ENCODE measurements around the gene MFSD6L.

MFSD6L gene

GRCh38 chr17:8789743-8790142, 9.4 kb downstream of the MFSD6L start:
- Histone ChIP-seq H3K4me3 (no peak overlapping the region), H3K9me3 (peaks cover 0 to 9% (median 0%) of the 10 kb centered on the region in 3 donors), H3K27me3 (no peaks in the 10 kb centered on the region), H3K36me3 (no peaks in the 10 kb centered on the region), H3K27ac (no peak overlapping the region), H3K4me1 (peaks cover 0 to 8% (median 4%) of the 10 kb centered on the region in 4 donors)
- intact Hi-C loops (cut with DNase I; ENCODE audit: low total_unique reads): no loop called here
- no peak for TF ChIP-seq CTCF (IDR thresholded peaks at IDR 0.05)
- no peak for DNase-seq

DNA sequence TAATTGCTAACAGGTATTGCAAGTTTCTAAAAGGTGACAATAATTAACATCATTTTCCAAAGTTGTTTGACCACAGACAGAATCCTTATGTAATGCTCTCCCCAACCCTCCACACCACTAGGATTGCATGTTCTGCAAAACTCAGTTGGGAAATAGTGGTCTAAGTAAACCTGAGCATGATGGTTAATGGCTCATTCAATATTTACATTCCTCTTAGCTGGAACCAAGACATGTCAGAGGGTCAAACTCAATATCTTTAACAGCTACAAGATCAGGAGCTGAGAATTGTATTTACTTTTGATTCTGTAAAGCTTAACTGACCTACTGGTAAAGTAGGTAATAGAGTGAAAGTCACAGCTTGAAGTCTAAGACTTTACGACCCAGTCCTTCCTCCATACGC, 10.2 kb downstream of the MFSD6L start:
- intact Hi-C loops (cut with DNase I; ENCODE audit: low total_unique reads): no loop called here
- no peak for DNase-seq

GRCh38 chr17:8785547-8786413, 13.4 kb downstream of the MFSD6L start:
- intact Hi-C loops (cut with DNase I; ENCODE audit: low total_unique reads): loop anchor here (1.0 kb wide), 1 partner anchor 375 kb away; no protein-coding TSS in a partner anchor
- TF ChIP-seq CTCF (IDR thresholded peaks at IDR 0.05): peak; percentile 86 to 89
- peak; percentile 88 to 92 for DNase-seq
- no peaks in the 10 kb centered on the region for H3K27me3 ChIP-seq
- no peak overlapping the region for H3K4me3 ChIP-seq
- H3K36me3 ChIP-seq: no peaks in the 10 kb centered on the region
- H3K27ac ChIP-seq: no peak overlapping the region
- no peaks in the 10 kb centered on the region for H3K9me3 ChIP-seq
- peaks cover 0 to 8% (median 4%) of the 10 kb centered on the region in 4 donors for H3K4me1 ChIP-seq

More for the DNA sequence above, 10.2 kb downstream of the MFSD6L start:
- no peak overlapping the region for H3K27ac ChIP-seq
- H3K4me1 ChIP-seq: peaks cover 0 to 8% (median 4%) of the 10 kb centered on the region in 4 donors
- no peaks in the 10 kb centered on the region for H3K36me3 ChIP-seq
- H3K4me3 ChIP-seq: no peak overlapping the region
- no peaks in the 10 kb centered on the region for H3K27me3 ChIP-seq
- TF ChIP-seq CTCF (IDR thresholded peaks at IDR 0.05): no peak
- H3K9me3 ChIP-seq: peaks cover 0 to 9% (median 0%) of the 10 kb centered on the region in 3 donors

DNA sequence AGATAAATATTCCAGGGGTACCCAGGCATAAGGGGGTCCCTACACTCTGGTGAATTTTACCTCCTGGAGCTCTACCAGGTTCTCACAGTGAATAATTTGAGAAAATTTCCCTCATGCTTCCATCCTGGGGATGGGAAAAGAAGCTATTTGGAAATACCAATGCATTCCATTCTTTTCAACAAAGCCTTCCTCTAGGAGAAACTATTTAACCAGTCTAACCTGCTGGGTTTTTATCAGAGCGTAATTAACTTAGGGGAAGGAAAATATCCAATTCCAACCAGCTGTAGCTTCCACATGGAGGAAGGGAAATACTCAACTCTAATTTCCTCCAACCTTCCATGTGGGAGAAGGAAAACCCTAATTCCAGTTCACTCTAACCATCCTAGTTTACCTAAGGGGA, 17.0 kb downstream of the MFSD6L start:
- TF ChIP-seq CTCF (IDR thresholded peaks at IDR 0.05): no peak
- Histone ChIP-seq H3K4me1 (peaks cover 0 to 18% (median 4%) of the 10 kb centered on the region in 4 donors), H3K9me3 (no peaks in the 10 kb centered on the region), H3K36me3 (no peaks in the 10 kb centered on the region), H3K27ac (peak overlapping the region; percentile 6 to 11), H3K4me3 (no peak overlapping the region), H3K27me3 (no peaks in the 10 kb centered on the region)
- no peak for DNase-seq
- intact Hi-C loops (cut with DNase I; ENCODE audit: low total_unique reads): no loop called here

DNA sequence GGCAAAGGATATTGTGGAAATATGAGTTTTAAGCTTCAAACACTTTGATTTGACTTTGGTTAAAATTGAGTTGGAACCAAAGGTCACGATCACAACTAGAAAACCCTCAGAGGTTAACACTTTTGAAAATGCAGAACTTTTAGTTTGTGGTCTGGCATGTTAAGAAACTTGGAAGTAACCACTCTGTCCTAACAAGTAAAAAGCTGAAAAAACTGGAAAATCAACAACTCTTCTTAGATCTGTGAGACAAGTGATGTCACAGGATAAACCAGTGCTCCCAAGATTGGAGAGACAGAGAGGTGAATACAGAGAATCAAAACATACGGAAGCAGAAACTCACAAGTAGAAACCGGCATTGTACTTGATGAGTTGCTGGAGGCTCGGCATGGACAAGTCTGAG, 17.4 kb downstream of the MFSD6L start:
- Histone ChIP-seq H3K27ac (peak overlapping the region; percentile 6 to 11), H3K4me3 (no peak overlapping the region), H3K4me1 (peaks cover 0 to 22% (median 4%) of the 10 kb centered on the region in 4 donors), H3K9me3 (no peaks in the 10 kb centered on the region), H3K36me3 (no peaks in the 10 kb centered on the region), H3K27me3 (no peaks in the 10 kb centered on the region)
- intact Hi-C loops (cut with DNase I; ENCODE audit: low total_unique reads): no loop called here
- no peak for DNase-seq
- TF ChIP-seq CTCF (IDR thresholded peaks at IDR 0.05): no peak
